GM12878 (cell line): Measurements from ENCODE around the gene MAP3K7CL. TPM values are rescaled to one million over a fixed set of nuclear protein-coding genes. Genes with fewer than 3 reads are reported as not detected.

Source experiments
- CBX3 ChIP-seq: fragments of 200-600 bp; sonication (generic); IDR thresholded peaks from 2 replicates; pipeline ENCODE4 v1.6.1; 2016; ENCODE audit warnings: low read depth, borderline replicate concordance
- NFXL1 ChIP-seq: fragments of 450-650 bp; IDR thresholded peaks from 2 replicates; pipeline ENCODE4 v1.6.1; 2017; ENCODE audit warnings: antibody characterized with exemption, mild to moderate bottlenecking, borderline replicate concordance
- PML ChIP-seq: IDR thresholded peaks from 2 replicates; pipeline ENCODE4 v1.6.1; 2012; ENCODE audit warnings: low read length, inconsistent platforms
- POU2F2 ChIP-seq: IDR thresholded peaks from 3 replicates; pipeline ENCODE4 v1.6.1; 2011; ENCODE audit warnings: low read depth, mild to moderate bottlenecking, low read length, borderline replicate concordance
- RFX5 ChIP-seq: IDR thresholded peaks from 2 replicates; pipeline ENCODE4 v1.6.1; 2011; ENCODE audit warnings: low read depth, low read length, improper control_type of control experiment
- SIN3A ChIP-seq: IDR thresholded peaks from 2 replicates; pipeline ENCODE4 v1.6.1; 2012; ENCODE audit warnings: low read depth, low read length, improper control_type of control experiment
- TCF3 ChIP-seq: IDR thresholded peaks from 2 replicates; pipeline ENCODE4 v1.6.1; 2012; ENCODE audit warnings: low read depth, mild to moderate bottlenecking, low read length, borderline replicate concordance; ENCODE audit not compliant: insufficient read depth
- ZBED1 ChIP-seq: IDR thresholded peaks from 2 replicates; pipeline ENCODE4 v1.6.1; 2016; ENCODE audit warnings: borderline replicate concordance
- polyA plus RNA-seq, 11 experiments: library from polyadenylated mRNA; depleted of rRNA in 4 of 11; unstranded in 6 of 11; stranded (reverse) in 5 of 11; fragments of >200 nt; fragmentation: Nextera tagmentation in 4 of 11; fragmentation: Illumina TruSeq in 1 of 11; extraction: Ambion mirVana in 4 of 11; extraction: Trizol in 1 of 11; gene quantifications; 1 replicate in 1 of 11; 2 replicates in 10 of 11; pipeline versions ENCODE4 v1.2.1 to v1.2.3, GENCODE V29; 2011 to 2016; ENCODE audit warnings: inconsistent platforms in 2 of 11, missing spikeins in 2 of 11, low read depth in 1 of 11
- total RNA-seq, 4 experiments: library from RNA; depleted of rRNA in 3 of 4; stranded (reverse); fragments of >200 nt in 3 of 4; fragmentation: Illumina TruSeq in 1 of 4; extraction: Trizol in 1 of 4; gene quantifications; 2 replicates each; pipeline versions ENCODE4 v1.2.1 to v1.2.3, GENCODE V29; 2013 to 2021
- TF ChIP-seq, protein P1 (sequence below): IDR thresholded peaks from 2 replicates; pipeline ENCODE4 v1.6.1; 2011; ENCODE audit warnings: borderline replicate concordance, low read depth, mild to moderate bottlenecking, moderate library complexity, low read length; ENCODE audit not compliant: insufficient read depth, poor library complexity, severe bottlenecking
- TF ChIP-seq, protein P2 (sequence below): fragments of 450-650 bp; formaldehyde crosslinking; IDR thresholded peaks from 2 replicates; pipeline ENCODE4 v1.5.0; 2022; ENCODE audit warnings: mild to moderate bottlenecking, missing genetic modification characterization
- TF ChIP-seq, protein P3 (sequence below): fragments of 450-650 bp; IDR thresholded peaks from 2 replicates; pipeline ENCODE4 v1.6.1; 2017; ENCODE audit warnings: mild to moderate bottlenecking, low read depth, inconsistent platforms; ENCODE audit not compliant: poor library complexity, severe bottlenecking
- TF ChIP-seq, protein P4 (sequence below): IDR thresholded peaks from 2 replicates; pipeline ENCODE4 v1.6.1; 2011; ENCODE audit warnings: low read depth, low read length, improper control_type of control experiment, borderline replicate concordance

The MAP3K7CL gene
- total and polyA plus RNA-seq, 10 of the 15 experiments (the other 5 are each of a cell fraction or from before 2014, with no cell fraction given): 3.2 to 19.7 (median 6.6) TPM

DNA sequence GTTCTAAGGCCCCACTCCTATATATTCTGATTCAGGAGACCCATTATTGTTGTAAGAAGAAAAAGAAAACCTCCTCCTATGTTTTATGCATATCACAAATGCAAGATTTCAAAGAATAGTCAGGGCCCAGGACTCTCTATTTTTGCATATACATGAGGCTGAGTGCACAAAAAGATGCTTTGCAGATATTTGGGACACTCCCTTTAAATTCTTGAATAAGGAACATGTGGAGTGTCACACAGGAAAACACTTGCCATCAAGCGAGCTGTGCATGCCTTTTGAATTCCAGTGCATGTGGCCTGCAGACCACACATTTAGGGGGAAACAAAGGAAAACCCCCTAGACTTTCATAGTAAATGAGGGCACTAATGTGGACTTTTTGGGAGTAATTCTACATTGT lies 5.6 kb downstream of the MAP3K7CL start (continued):
- TF ChIP-seq, protein P1, sequence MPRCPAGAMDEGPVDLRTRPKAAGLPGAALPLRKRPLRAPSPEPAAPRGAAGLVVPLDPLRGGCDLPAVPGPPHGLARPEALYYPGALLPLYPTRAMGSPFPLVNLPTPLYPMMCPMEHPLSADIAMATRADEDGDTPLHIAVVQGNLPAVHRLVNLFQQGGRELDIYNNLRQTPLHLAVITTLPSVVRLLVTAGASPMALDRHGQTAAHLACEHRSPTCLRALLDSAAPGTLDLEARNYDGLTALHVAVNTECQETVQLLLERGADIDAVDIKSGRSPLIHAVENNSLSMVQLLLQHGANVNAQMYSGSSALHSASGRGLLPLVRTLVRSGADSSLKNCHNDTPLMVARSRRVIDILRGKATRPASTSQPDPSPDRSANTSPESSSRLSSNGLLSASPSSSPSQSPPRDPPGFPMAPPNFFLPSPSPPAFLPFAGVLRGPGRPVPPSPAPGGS: no peak
- TF ChIP-seq, protein P2, sequence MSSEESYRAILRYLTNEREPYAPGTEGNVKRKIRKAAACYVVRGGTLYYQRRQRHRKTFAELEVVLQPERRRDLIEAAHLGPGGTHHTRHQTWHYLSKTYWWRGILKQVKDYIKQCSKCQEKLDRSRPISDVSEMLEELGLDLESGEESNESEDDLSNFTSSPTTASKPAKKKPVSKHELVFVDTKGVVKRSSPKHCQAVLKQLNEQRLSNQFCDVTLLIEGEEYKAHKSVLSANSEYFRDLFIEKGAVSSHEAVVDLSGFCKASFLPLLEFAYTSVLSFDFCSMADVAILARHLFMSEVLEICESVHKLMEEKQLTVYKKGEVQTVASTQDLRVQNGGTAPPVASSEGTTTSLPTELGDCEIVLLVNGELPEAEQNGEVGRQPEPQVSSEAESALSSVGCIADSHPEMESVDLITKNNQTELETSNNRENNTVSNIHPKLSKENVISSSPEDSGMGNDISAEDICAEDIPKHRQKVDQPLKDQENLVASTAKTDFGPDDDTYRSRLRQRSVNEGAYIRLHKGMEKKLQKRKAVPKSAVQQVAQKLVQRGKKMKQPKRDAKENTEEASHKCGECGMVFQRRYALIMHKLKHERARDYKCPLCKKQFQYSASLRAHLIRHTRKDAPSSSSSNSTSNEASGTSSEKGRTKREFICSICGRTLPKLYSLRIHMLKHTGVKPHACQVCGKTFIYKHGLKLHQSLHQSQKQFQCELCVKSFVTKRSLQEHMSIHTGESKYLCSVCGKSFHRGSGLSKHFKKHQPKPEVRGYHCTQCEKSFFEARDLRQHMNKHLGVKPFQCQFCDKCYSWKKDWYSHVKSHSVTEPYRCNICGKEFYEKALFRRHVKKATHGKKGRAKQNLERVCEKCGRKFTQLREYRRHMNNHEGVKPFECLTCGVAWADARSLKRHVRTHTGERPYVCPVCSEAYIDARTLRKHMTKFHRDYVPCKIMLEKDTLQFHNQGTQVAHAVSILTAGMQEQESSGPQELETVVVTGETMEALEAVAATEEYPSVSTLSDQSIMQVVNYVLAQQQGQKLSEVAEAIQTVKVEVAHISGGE: no peak
- TF ChIP-seq PML (no peak), NFXL1 (no peak), POU2F2 (no peak), RFX5 (no peak), ZBED1 (no peak), TCF3 (no peak), CBX3 (no peak), SIN3A (no peak)
- TF ChIP-seq, protein P3, sequence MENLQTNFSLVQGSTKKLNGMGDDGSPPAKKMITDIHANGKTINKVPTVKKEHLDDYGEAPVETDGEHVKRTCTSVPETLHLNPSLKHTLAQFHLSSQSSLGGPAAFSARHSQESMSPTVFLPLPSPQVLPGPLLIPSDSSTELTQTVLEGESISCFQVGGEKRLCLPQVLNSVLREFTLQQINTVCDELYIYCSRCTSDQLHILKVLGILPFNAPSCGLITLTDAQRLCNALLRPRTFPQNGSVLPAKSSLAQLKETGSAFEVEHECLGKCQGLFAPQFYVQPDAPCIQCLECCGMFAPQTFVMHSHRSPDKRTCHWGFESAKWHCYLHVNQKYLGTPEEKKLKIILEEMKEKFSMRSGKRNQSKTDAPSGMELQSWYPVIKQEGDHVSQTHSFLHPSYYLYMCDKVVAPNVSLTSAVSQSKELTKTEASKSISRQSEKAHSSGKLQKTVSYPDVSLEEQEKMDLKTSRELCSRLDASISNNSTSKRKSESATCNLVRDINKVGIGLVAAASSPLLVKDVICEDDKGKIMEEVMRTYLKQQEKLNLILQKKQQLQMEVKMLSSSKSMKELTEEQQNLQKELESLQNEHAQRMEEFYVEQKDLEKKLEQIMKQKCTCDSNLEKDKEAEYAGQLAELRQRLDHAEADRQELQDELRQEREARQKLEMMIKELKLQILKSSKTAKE: no peak
- TF ChIP-seq, protein P4, sequence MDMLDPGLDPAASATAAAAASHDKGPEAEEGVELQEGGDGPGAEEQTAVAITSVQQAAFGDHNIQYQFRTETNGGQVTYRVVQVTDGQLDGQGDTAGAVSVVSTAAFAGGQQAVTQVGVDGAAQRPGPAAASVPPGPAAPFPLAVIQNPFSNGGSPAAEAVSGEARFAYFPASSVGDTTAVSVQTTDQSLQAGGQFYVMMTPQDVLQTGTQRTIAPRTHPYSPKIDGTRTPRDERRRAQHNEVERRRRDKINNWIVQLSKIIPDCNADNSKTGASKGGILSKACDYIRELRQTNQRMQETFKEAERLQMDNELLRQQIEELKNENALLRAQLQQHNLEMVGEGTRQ: no peak
- TF ChIP-seq, all 136 proteins: peak for 0
